Measurements from ENCODE around the gene DNAJB13.

Gene DNAJB13

DNA sequence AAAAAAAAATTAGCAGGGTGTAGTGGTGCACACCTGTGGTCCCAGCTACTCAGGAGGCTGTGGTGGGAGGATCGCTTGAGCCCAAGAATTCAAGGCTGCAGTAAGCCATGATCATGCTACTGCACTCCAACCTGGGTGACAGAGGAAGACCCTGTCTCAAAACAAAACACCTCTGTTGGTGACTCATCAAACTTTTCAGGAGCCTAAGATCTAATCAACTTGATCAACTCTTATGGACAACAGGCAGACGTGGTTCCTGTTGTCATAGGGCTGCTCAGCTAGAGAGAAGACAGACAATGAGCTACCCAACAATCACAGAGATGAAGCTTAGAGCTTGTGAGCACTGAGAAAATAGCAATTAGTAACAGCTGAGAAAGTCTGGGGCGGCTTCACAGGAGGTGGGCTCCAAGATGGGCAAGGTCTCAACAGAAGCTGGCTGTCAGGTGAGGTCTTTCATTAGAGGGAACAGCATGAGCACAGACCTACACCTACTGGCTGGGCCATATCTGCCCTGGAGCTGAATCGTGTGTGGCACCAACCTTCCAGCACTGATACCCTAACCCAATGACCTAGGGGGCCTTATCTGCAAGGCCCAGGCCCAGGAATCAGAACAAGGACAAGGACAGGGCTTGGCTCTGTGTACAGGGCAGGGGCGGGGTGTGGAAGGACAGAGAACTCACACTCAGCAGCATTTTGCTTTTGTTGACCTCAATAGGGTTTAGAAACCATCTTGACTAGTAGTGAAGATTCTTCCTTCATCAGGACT lies 65.3 kb downstream of the DNAJB13 start:
- DNase-seq, result no peak

DNA sequence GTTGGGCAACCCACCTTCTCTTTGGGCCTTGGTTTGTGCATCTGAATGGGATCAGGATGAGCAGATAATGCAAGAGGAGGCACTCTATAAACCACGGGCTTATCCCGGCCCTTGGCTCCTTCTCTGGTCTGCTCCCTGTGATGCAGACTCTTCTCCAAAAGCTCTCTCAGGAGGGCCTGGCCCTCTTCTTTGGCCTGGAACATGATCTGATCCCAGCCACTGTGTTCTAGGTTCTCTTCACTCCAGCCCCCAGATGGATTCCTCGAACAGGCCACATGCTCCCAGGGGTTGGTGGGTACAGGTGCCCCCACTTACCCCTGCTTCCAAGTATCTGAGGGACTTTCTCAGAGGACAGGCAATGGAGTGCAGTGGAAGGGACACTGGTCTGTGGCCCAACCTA lies 66.8 kb downstream of the DNAJB13 start:
- DNase-seq, result no peak

DNA sequence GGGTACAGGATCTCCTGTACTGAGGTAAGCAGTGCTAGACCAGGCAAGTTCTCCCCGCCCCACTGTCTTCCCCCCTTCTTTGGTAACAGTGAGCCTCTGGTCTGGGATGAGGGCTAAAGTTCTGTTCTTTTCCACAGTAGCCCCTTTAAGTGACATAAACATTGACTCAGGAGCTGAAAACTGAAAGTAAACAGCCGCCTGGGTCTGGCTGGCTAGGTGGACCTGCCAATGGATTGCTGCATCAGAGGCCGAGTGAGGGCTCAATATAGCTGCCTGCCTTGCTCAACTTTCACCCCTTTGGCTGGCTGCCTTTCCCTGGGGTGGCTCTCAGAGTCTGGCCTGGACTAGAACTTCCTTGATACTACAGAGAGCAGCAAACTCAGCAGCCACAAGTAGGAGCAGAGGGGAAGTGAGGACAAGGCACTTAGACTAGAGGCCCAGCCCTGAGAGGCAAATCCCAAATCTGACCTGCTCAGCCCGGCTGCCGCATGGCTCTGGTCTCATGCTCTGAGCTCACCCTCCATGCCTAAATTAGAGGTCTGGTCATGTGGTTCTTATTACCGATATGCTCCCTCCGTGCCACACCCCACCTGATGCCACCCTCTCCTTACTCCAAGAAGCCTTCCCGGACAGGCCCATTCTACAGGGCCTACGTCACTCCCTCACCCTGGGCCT lies 67.6 kb downstream of the DNAJB13 start:
- no peak for DNase-seq

DNA sequence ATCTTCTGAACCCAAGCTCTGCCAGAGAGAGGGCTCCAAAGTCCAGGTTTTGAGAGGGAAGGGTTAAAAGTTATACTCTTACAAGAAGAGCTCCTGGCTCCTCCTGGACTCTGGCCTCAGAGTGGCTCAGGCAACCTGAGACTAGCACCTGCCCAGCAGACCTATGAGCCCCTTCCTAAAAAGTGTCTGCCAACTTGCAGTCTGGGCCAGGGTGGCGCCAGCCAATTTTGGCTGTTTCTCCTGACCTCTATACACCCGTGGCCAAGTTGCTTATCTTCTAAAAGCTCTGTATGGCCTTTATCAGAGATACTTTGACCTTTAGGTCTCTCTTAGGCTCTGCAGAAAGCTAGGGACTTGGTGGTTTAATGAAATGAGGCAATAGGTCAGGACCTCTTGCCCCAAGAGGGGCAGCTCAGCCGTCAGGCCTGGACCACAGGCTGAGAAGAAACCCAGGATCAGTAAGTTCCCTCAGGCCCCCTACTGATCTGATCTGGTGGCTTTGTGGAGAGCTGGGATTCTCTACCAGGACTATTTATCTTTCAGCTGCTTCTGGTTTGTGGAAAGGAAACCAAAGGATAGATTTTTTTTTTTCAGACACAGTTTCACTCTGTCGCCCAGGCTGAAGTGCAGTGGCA lies 68.4 kb downstream of the DNAJB13 start:
- DNase-seq, result no peak

DNA sequence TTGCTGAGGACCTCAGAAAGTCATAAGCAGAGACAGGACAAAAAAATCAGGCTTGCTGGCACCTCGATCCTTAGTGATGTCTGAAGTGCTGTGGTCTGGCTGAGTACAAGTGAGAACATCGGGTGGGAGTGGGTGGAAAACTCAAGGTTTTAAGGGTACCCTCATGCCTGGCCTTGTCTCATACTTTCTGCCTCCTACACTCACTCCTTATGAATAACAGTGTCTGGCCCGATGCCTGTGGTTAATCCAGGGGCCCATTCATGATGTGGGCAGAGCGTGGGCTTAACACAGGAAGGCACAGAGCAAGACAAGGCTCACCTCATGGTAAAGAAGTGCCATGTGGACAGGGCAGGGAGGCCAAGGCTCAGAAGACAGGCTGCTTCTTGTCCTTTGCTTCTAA lies 69.0 kb downstream of the DNAJB13 start:
- peak; percentile 73 to 85 for DNase-seq
